Right ventricle myocardium superior (tissue), 1 donor: ENCODE data around the gene IL11. TPM values are rescaled to one million over a fixed set of nuclear protein-coding genes. Genes with fewer than 3 reads are reported as not detected.
"Not testable (repeated sequence)": the region's sequence is repeated elsewhere in the genome, so short reads cannot be mapped to it uniquely, and the experiment has no call there.

Experiments
- ATAC-seq: fragments of 200-7000 bp; cut with Tn5 transposase; one replicate; pipeline ENCODE4 v1.9.1; 2020; ENCODE audit warnings: mild to moderate bottlenecking; ENCODE audit not compliant: poor library complexity
- DNase-seq: peaks from one replicate; pipeline ENCODE4 v3.0.0-alpha.2; 2020
- intact Hi-C: fragments of 100-400 bp; cut with DNase I; formaldehyde crosslinking; loops from one replicate; pipeline ENCODE4 v1.11.2; 2022
- long read RNA-seq: library from polyadenylated mRNA; unstranded; transcript quantifications from one replicate; pipeline ENCODE4 v2.0.0, GENCODE V29; 2021
- total RNA-seq: library from RNA; stranded (reverse); fragmentation: NEBNext Ultra II Directional; extraction: Animal tissue kit (Norgen Biotek cat#: 25700); gene quantifications from one replicate; pipeline ENCODE4 v1.2.1, GENCODE V29; 2021
- donor health status: DM: no; HTN: yes; CAD: no; lungs with severe emphysema.

Gene IL11
- not detected for total RNA-seq
- long read RNA-seq = 0 reads

- ATAC-seq (no peak), DNase-seq (no peak)
- intact Hi-C loops = no loop called here
These were observed at the start of gene IL11 for GRCh38 chr19:55370305-55370988. TSS of gene IL11 (minus strand) at chr19:55370463. CDS start at chr19:55370310, 153 bp downstream.

GRCh38 chr19:55419624-55420236, 49.5 kb upstream of the IL11 start:
- intact Hi-C loops = loop anchor here (5.0 kb wide), 1 partner anchor 277 kb away; no protein-coding TSS in a partner anchor
- DNase-seq (no peak), ATAC-seq (no peak)

GRCh38 chr19:55419103-55419502, 48.8 kb upstream of the IL11 start:
- intact Hi-C loops = loop anchor here (5.0 kb wide), 1 partner anchor 277 kb away; no protein-coding TSS in a partner anchor
- DNase-seq = no peak
- ATAC-seq = no peak

- intact Hi-C loops = loop anchor here (5.0 kb wide), 1 partner anchor 276 kb away; no protein-coding TSS in a partner anchor
- peak; percentile 80 for ATAC-seq
These were observed 47.9 kb upstream of the IL11 start for GRCh38 chr19:55418185-55418584.

GRCh38 chr19:55410168-55410567, 39.9 kb upstream of the IL11 start:
- DNase-seq (no peak), ATAC-seq (no peak)
- intact Hi-C loops = no loop called here

More at GRCh38 chr19:55418185-55418584, 47.9 kb upstream of the IL11 start:
- DNase-seq = no peak

- ATAC-seq, intact Hi-C loops: not testable (repeated sequence)
These were observed 38.9 kb upstream of the IL11 start for GRCh38 chr19:55409179-55409578.

GRCh38 chr19:55408533-55408872, 38.2 kb upstream of the IL11 start:
- intact Hi-C loops = no loop called here
- DNase-seq (no peak), ATAC-seq (no peak)

More at GRCh38 chr19:55409179-55409578, 38.9 kb upstream of the IL11 start:
- not testable (repeated sequence) for DNase-seq

- DNase-seq (peak; percentile 99), ATAC-seq (peak; percentile 97)
- intact Hi-C loops = no loop called here
These were observed 37.7 kb upstream of the IL11 start for GRCh38 chr19:55407800-55408532.

- DNase-seq, ATAC-seq, intact Hi-C loops: not testable (repeated sequence)
These were observed 37.2 kb upstream of the IL11 start, which contains the start of gene UBE2S for GRCh38 chr19:55407550-55407799. TSS of gene UBE2S (minus strand) at chr19:55407788. CDS start at chr19:55407589, 199 bp downstream.

GRCh38 chr19:55406826-55407549, 36.7 kb upstream of the IL11 start:
- DNase-seq (peak; percentile 59), ATAC-seq (peak; percentile 0)
- intact Hi-C loops = no loop called here

GRCh38 chr19:55406091-55406825, 36.0 kb upstream of the IL11 start:
- DNase-seq = no peak
- intact Hi-C loops = no loop called here
- no peak for ATAC-seq

- ATAC-seq (no peak), DNase-seq (no peak)
- intact Hi-C loops = no loop called here
These were observed 35.4 kb upstream of the IL11 start for GRCh38 chr19:55405638-55406037.

- intact Hi-C loops = no loop called here
- ATAC-seq (no peak), DNase-seq (no peak)
These were observed 32.2 kb upstream of the IL11 start for GRCh38 chr19:55402509-55402908.

- DNase-seq, ATAC-seq, intact Hi-C loops: not testable (repeated sequence)
These were observed 31.1 kb upstream of the IL11 start for GRCh38 chr19:55401390-55401789.

- intact Hi-C loops = no loop called here
- ATAC-seq = no peak
- no peak for DNase-seq
These were observed 30.2 kb upstream of the IL11 start for GRCh38 chr19:55400281-55401087.

- no peak for DNase-seq
- intact Hi-C loops = no loop called here
- no peak for ATAC-seq
These were observed 28.1 kb upstream of the IL11 start for GRCh38 chr19:55398200-55398925.
